ENCODE results near the gene PDZD2.
"Not testable (repeated sequence)": the region's sequence is repeated elsewhere in the genome, so short reads cannot be mapped to it uniquely, and the experiment has no call there.

The PDZD2 gene

DNA sequence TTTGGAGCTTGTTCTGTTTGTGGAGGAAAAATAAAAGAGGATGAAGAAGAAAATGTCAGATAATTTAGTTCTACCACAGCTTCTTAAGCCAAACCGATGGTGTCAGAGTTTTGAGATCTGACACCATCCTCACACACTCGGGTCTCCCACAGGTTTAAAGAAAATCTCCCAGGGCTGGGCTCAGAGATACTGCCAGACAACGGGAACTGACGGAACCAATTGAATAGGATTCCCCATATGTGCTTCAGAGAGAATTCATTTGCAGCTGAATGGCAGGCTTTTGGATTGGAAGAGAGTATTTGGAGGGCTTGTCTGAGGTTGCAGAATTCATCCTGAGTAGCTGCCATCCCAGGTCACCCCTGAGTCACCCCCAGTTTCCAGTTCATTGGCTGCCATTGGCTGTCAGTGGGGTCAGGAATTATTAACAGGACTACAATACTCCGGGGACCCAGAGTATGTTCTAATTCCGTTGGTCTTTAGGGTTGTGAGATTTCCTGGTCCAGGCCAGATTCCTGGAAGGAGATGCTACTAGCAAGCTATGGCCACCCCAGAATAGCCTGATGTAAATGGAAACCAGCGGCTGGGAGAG lies 131.3 kb downstream of the PDZD2 start:
- H3K4me1 ChIP-seq (ENCODE audit: control insufficient read depth, insufficient read depth, low read length, poor library complexity, severe bottlenecking), result no peaks in the 10 kb centered on the region
- no peaks in the 10 kb centered on the region for H3K36me3 ChIP-seq (ENCODE audit: control insufficient read depth, insufficient read depth, low read length)
- no peak overlapping the region for H3K4me3 ChIP-seq (ENCODE audit: insufficient read depth, low read depth, low read length, poor library complexity, severe bottlenecking)
- H3K27me3 ChIP-seq (replicated peaks; ENCODE audit: control insufficient read depth, insufficient read depth, low read length, poor library complexity, severe bottlenecking), result no peaks in the 10 kb centered on the region
- no peaks in the 10 kb centered on the region for H3K9me3 ChIP-seq (ENCODE audit: control insufficient read depth, low read length)
- H3K27ac ChIP-seq (ENCODE audit: insufficient read depth, low read length, poor library complexity, severe bottlenecking), result no peak overlapping the region
- no peak for DNase-seq

GRCh38 chr5:31770998-31771397 lies 132.1 kb downstream of the PDZD2 start:
- no peak for DNase-seq
- no peaks in the 10 kb centered on the region for H3K4me1 ChIP-seq (ENCODE audit: control insufficient read depth, insufficient read depth, low read length, poor library complexity, severe bottlenecking)
- no peaks in the 10 kb centered on the region for H3K27me3 ChIP-seq (replicated peaks; ENCODE audit: control insufficient read depth, insufficient read depth, low read length, poor library complexity, severe bottlenecking)
- H3K9me3 ChIP-seq (ENCODE audit: control insufficient read depth, low read length), result no peaks in the 10 kb centered on the region
- H3K27ac ChIP-seq (ENCODE audit: insufficient read depth, low read length, poor library complexity, severe bottlenecking), result no peak overlapping the region
- no peaks in the 10 kb centered on the region for H3K36me3 ChIP-seq (ENCODE audit: control insufficient read depth, insufficient read depth, low read length)
- H3K4me3 ChIP-seq (ENCODE audit: insufficient read depth, low read depth, low read length, poor library complexity, severe bottlenecking), result no peak overlapping the region

- H3K4me1 ChIP-seq (ENCODE audit: control insufficient read depth, insufficient read depth, low read length, poor library complexity, severe bottlenecking), result no peaks in the 10 kb centered on the region
- H3K27me3 ChIP-seq (replicated peaks; ENCODE audit: control insufficient read depth, insufficient read depth, low read length, poor library complexity, severe bottlenecking), result no peaks in the 10 kb centered on the region
- no peak overlapping the region for H3K27ac ChIP-seq (ENCODE audit: insufficient read depth, low read length, poor library complexity, severe bottlenecking)
- no peak overlapping the region for H3K4me3 ChIP-seq (ENCODE audit: insufficient read depth, low read depth, low read length, poor library complexity, severe bottlenecking)
- no peaks in the 10 kb centered on the region for H3K9me3 ChIP-seq (ENCODE audit: control insufficient read depth, low read length)
- DNase-seq, result no peak
- no peaks in the 10 kb centered on the region for H3K36me3 ChIP-seq (ENCODE audit: control insufficient read depth, insufficient read depth, low read length)
These were observed 132.6 kb downstream of the PDZD2 start for GRCh38 chr5:31771500-31771899.

DNA sequence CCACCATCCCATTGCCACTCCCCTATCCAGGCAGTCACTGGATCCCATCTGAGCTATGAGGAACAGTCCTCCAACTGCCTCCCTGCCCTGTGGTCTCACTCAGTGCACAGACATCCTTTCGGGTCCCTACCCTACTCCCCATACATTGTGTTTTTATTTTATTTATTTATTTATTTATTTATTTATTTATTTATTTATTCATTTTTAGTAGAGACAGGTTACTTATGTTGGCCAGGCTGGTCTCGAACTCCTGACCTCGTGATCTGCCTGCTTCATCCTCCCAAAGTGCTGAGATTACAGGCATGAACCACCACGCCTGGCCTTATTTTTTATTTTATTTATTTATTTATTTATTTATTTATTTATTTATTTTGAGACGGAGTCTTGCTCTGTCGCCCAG lies 137.4 kb downstream of the PDZD2 start:
- H3K9me3 ChIP-seq (ENCODE audit: control insufficient read depth, low read length); H3K27me3 ChIP-seq (replicated peaks; ENCODE audit: control insufficient read depth, insufficient read depth, low read length, poor library complexity, severe bottlenecking); H3K27ac ChIP-seq (ENCODE audit: insufficient read depth, low read length, poor library complexity, severe bottlenecking); H3K4me1 ChIP-seq (ENCODE audit: control insufficient read depth, insufficient read depth, low read length, poor library complexity, severe bottlenecking); H3K4me3 ChIP-seq (ENCODE audit: insufficient read depth, low read depth, low read length, poor library complexity, severe bottlenecking); H3K36me3 ChIP-seq (ENCODE audit: control insufficient read depth, insufficient read depth, low read length); DNase-seq: not testable (repeated sequence)

GRCh38 chr5:31776976-31777651 lies 138.2 kb downstream of the PDZD2 start:
- no peaks in the 10 kb centered on the region for H3K36me3 ChIP-seq (ENCODE audit: control insufficient read depth, insufficient read depth, low read length)
- no peaks in the 10 kb centered on the region for H3K9me3 ChIP-seq (ENCODE audit: control insufficient read depth, low read length)
- no peak for DNase-seq
- H3K27me3 ChIP-seq (replicated peaks; ENCODE audit: control insufficient read depth, insufficient read depth, low read length, poor library complexity, severe bottlenecking), result no peaks in the 10 kb centered on the region
- H3K27ac ChIP-seq (ENCODE audit: insufficient read depth, low read length, poor library complexity, severe bottlenecking), result no peak overlapping the region
- H3K4me1 ChIP-seq (ENCODE audit: control insufficient read depth, insufficient read depth, low read length, poor library complexity, severe bottlenecking), result no peaks in the 10 kb centered on the region
- no peak overlapping the region for H3K4me3 ChIP-seq (ENCODE audit: insufficient read depth, low read depth, low read length, poor library complexity, severe bottlenecking)

- H3K4me1 ChIP-seq (ENCODE audit: control insufficient read depth, insufficient read depth, low read length, poor library complexity, severe bottlenecking), result no peaks in the 10 kb centered on the region
These were observed 142.8 kb downstream of the PDZD2 start for GRCh38 chr5:31781772-31782171.

DNA sequence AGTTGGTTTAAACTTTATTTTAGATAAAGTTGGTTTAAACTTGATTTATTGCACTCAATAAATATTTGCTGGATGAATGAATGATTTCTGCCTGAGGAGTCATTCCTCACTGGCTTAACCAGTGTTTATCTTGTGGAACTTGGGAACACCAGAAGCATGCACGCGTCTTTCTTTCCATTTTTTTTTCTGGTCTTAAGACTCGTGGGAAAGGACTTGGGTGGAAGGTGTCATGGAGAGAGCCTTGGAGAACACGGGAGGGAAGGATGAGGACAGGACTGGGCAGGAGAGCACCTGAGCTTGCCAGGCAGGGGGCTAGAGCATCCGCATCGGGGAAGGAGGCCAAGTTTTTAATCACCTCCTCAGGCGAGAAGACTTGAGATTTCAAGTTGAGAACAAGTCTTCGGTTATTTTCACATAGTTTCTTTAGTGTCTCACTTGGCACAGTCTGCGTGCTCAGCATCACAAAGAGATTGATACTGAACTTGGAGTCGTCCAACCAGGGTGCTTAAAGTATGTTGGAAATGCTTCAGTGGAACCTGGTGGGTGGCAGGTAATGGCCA lies 144.2 kb downstream of the PDZD2 start:
- no peaks in the 10 kb centered on the region for H3K27me3 ChIP-seq (replicated peaks; ENCODE audit: control insufficient read depth, insufficient read depth, low read length, poor library complexity, severe bottlenecking)
- no peaks in the 10 kb centered on the region for H3K9me3 ChIP-seq (ENCODE audit: control insufficient read depth, low read length)
- H3K4me1 ChIP-seq (ENCODE audit: control insufficient read depth, insufficient read depth, low read length, poor library complexity, severe bottlenecking), result no peaks in the 10 kb centered on the region
- no peaks in the 10 kb centered on the region for H3K36me3 ChIP-seq (ENCODE audit: control insufficient read depth, insufficient read depth, low read length)
- H3K27ac ChIP-seq (ENCODE audit: insufficient read depth, low read length, poor library complexity, severe bottlenecking), result no peak overlapping the region
- no peak for DNase-seq
- H3K4me3 ChIP-seq (ENCODE audit: insufficient read depth, low read depth, low read length, poor library complexity, severe bottlenecking), result no peak overlapping the region

More at GRCh38 chr5:31781772-31782171, 142.8 kb downstream of the PDZD2 start:
- Histone ChIP-seq H3K4me3 (ENCODE audit: insufficient read depth, low read depth, low read length, poor library complexity, severe bottlenecking) (no peak overlapping the region), H3K36me3 (ENCODE audit: control insufficient read depth, insufficient read depth, low read length) (no peaks in the 10 kb centered on the region), H3K27me3 (replicated peaks; ENCODE audit: control insufficient read depth, insufficient read depth, low read length, poor library complexity, severe bottlenecking) (no peaks in the 10 kb centered on the region), H3K9me3 (ENCODE audit: control insufficient read depth, low read length) (no peaks in the 10 kb centered on the region), H3K27ac (ENCODE audit: insufficient read depth, low read length, poor library complexity, severe bottlenecking) (no peak overlapping the region)
- no peak for DNase-seq

DNA sequence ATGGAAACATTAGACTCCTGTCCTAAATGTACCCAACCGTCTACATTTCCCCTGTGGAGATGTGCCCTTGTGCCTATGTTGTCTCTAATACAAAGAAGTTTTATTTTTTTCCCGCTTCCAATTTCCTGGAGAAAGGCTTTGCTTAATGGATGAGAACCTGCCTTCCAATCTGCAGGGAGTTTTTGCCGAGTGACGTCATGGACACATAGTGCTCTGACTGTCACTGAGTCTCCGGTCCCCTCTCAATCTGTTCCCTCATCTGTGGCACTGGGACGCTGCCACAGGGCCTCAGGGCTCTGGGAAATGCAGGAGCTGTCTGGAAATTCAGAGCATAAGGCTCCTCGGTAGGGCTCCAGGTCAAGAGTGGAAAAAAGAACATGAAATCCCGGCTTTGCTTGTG lies 144.8 kb downstream of the PDZD2 start:
- Histone ChIP-seq H3K9me3 (ENCODE audit: control insufficient read depth, low read length) (no peaks in the 10 kb centered on the region), H3K36me3 (ENCODE audit: control insufficient read depth, insufficient read depth, low read length) (no peaks in the 10 kb centered on the region), H3K27ac (ENCODE audit: insufficient read depth, low read length, poor library complexity, severe bottlenecking) (no peak overlapping the region), H3K4me1 (ENCODE audit: control insufficient read depth, insufficient read depth, low read length, poor library complexity, severe bottlenecking) (no peaks in the 10 kb centered on the region), H3K27me3 (replicated peaks; ENCODE audit: control insufficient read depth, insufficient read depth, low read length, poor library complexity, severe bottlenecking) (no peaks in the 10 kb centered on the region), H3K4me3 (ENCODE audit: insufficient read depth, low read depth, low read length, poor library complexity, severe bottlenecking) (no peak overlapping the region)
- no peak for DNase-seq

DNA sequence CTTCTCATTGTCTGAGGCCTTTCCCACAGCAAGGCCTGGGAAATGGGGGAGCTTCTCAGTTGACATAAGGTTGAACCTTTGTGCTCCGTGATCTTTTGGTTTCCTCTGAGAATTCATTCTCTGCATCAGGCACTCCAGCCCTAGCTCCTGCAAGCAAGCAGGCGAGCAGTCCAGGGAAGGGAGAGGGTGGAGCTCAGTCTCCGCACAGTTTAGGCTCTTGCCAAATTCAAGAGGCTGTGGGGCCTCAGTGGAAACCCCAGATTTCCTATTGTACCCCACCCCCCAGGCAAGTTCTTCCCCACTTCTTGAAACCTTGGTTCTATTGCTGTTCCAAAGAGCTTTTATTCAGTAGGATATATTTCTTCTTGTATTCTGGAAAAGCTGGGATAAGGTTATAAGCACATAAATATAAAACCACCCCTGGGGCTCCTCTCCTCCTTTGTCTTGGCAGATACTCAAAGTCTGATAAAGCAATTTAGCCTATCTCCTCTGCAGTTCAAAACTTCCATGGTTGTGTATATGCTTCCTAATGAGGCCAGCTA lies 147.2 kb downstream of the PDZD2 start:
- DNase-seq, result no peak
- Histone ChIP-seq H3K4me3 (ENCODE audit: insufficient read depth, low read depth, low read length, poor library complexity, severe bottlenecking) (no peak overlapping the region), H3K4me1 (ENCODE audit: control insufficient read depth, insufficient read depth, low read length, poor library complexity, severe bottlenecking) (no peaks in the 10 kb centered on the region), H3K36me3 (ENCODE audit: control insufficient read depth, insufficient read depth, low read length) (no peaks in the 10 kb centered on the region), H3K9me3 (ENCODE audit: control insufficient read depth, low read length) (no peaks in the 10 kb centered on the region), H3K27me3 (replicated peaks; ENCODE audit: control insufficient read depth, insufficient read depth, low read length, poor library complexity, severe bottlenecking) (no peaks in the 10 kb centered on the region), H3K27ac (ENCODE audit: insufficient read depth, low read length, poor library complexity, severe bottlenecking) (no peak overlapping the region)

DNA sequence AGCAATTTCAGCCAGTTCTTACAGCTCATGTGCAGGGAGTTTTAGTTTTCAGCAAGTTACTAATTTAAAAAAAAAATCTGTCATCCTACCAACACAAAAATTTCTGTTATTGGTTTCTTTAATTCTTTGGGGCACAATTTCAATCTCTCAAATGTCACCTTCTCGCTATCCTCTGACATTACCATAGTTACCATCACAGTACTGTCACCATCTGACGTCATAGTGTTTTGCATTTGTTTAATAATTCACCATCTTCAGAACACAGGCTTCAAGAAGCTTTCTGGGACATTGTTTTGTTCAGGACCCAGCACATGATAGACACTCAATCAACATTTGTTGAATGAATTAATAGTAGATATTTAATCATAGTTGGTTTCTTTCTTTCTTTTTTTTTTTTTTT lies 155.1 kb downstream of the PDZD2 start:
- Histone ChIP-seq H3K4me3 (ENCODE audit: insufficient read depth, low read depth, low read length, poor library complexity, severe bottlenecking) (no peak overlapping the region), H3K9me3 (ENCODE audit: control insufficient read depth, low read length) (no peaks in the 10 kb centered on the region), H3K36me3 (ENCODE audit: control insufficient read depth, insufficient read depth, low read length) (no peaks in the 10 kb centered on the region), H3K4me1 (ENCODE audit: control insufficient read depth, insufficient read depth, low read length, poor library complexity, severe bottlenecking) (no peaks in the 10 kb centered on the region), H3K27ac (ENCODE audit: insufficient read depth, low read length, poor library complexity, severe bottlenecking) (no peak overlapping the region), H3K27me3 (replicated peaks; ENCODE audit: control insufficient read depth, insufficient read depth, low read length, poor library complexity, severe bottlenecking) (peaks cover 3% of the 10 kb centered on the region)
- DNase-seq, result no peak

Data from effector memory CD4-positive, alpha-beta T cell (primary cell).